Esophagus squamous epithelium (tissue), 4 donors: ENCODE measurements around the gene TIAM2.

Experiments used
- CTCF ChIP-seq, 6 experiments: fragments of 450-650 bp in 4 of 6; fragments of 200-600 bp in 2 of 6; sonication (generic) in 2 of 6; IDR thresholded peaks; one replicate each; pipeline ENCODE4 v1.5.1; 2016 to 2019; ENCODE audit warnings: antibody characterized with exemption in 6 of 6, mild to moderate bottlenecking in 4 of 6, moderate library complexity in 4 of 6
- POLR2A ChIP-seq, 4 donors: fragments of 450-650 bp; IDR thresholded peaks; one replicate each; pipeline ENCODE4 v1.6.1; 2017; ENCODE audit warnings: antibody characterized with exemption in 4 of 4, mild to moderate bottlenecking in 4 of 4, moderate library complexity in 3 of 4

GRCh38 chr6:155024391-155025027 lies 29.4 kb downstream of the TIAM2 start:
- TF ChIP-seq CTCF (IDR thresholded peaks at IDR 0.05) (no peak), POLR2A (IDR thresholded peaks at IDR 0.05) (no peak)
